Activated CD4-positive, alpha-beta memory T cell treated with anti-CD3 and anti-CD28 coated beads, Interleukin-2, amount 10 ng/mL, durations not matched to agents 7 days and 5 days (primary cell): ENCODE data around the gene MELTF. TPM values are rescaled to one million over a fixed set of nuclear protein-coding genes. Genes with fewer than 3 reads are reported as not detected.

Source experiments
- CTCF ChIA-PET: fragments of 350-600 bp; sonication (Branson Sonifier 250); formaldehyde crosslinking; loops from one replicate; lab custom pipeline; 2021; ENCODE audit warnings: antibody characterized with exemption, inconsistent platforms; lab: Charles Lee
- POLR2A ChIA-PET: fragments of 350-600 bp; sonication (Branson Sonifier 250); formaldehyde crosslinking; loops from one replicate; lab custom pipeline; 2021; ENCODE audit warnings: antibody characterized with exemption; lab: Charles Lee
- DNase-seq: peaks from one replicate; pipeline ENCODE4 v3.0.0-alpha.2; 2020
- H3K27ac Mint-ChIP-seq: one replicate; pipeline ENCODE4 v1.8.0; 2021; ENCODE audit warnings: mild to moderate bottlenecking, mixed read lengths
- H3K27me3 Mint-ChIP-seq: one replicate; pipeline ENCODE4 v1.8.0; 2021; ENCODE audit warnings: mixed read lengths
- H3K36me3 Mint-ChIP-seq: one replicate; pipeline ENCODE4 v1.8.0; 2021; ENCODE audit warnings: low read depth, mixed read lengths
- H3K4me1 Mint-ChIP-seq: one replicate; pipeline ENCODE4 v1.8.0; 2021; ENCODE audit warnings: mixed read lengths
- H3K4me3 Mint-ChIP-seq: one replicate; pipeline ENCODE4 v1.8.0; 2021; ENCODE audit warnings: mild to moderate bottlenecking, mixed read lengths
- H3K9me3 Mint-ChIP-seq: one replicate; pipeline ENCODE4 v1.8.0; 2021; ENCODE audit warnings: mixed read lengths
- total RNA-seq, 2 experiments: library from RNA; stranded (reverse); gene quantifications; one replicate each; pipeline ENCODE4 v1.2.3, GENCODE V29; 2021

The MELTF gene
- total RNA-seq, 2 experiments from 2014 or later, result 5.1 to 6.1 TPM

DNA sequence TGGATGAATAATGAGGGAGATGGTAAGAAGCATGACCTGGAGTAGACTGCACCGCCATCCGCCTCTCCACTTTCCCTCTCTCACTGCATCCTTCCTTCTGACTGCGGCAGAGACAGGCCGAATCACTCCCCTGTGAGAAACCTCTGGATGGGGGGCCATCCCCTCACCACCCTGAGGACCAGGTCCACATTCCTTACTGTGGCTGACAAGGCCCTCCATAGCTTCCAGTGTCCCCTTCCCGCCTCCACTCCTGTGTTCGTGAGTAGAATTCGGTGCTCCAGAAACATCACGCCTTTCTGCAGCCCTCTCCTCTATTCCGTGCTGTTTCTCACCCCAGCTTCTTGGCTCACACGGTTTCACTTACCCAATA lies 63.8 kb downstream of the MELTF start:
- Mint-ChIP-seq H3K27ac (no peak overlapping the region), H3K36me3 (peaks cover 12% of the 10 kb centered on the region), H3K9me3 (no peaks in the 10 kb centered on the region), H3K4me3 (no peak overlapping the region), H3K27me3 (peaks cover 7% of the 10 kb centered on the region), H3K4me1 (peaks cover 12% of the 10 kb centered on the region)
- ChIA-PET POLR2A (no interaction called here), CTCF (no interaction called here)
- no peak for DNase-seq

DNA sequence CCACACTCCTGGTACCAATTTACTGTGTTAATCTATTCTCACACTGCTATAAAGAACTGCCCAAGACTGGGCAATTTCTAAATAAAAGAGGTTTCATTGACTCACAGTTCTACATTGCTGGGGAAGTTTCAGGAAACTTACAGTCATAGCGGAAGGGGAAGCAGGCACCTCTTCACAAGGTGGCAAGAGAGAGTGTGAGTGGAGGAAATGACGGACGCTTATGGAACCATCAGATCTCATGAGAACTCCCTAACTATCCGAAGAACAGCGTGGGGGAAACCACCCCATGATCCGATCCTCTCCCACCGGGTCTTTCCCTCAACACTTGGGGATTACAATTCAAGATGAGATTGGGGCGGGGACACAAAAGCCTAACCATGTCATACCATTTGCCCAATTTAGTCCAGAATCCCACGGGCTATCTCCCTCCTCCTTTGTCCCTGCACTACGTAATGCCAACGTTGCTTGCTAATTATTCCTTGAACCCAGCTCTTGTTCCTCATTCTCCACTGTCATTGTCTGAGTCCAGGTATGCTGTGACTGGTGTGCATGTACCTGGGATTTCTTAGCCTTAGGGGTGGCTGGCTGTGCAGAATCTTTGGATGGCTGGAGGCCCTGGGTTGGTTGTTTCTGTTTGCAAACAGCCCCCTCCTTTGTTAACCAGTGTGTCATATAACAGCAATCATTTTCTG lies 64.4 kb downstream of the MELTF start:
- Mint-ChIP-seq H3K27me3 (peaks cover 2% of the 10 kb centered on the region), H3K4me3 (no peak overlapping the region), H3K4me1 (peaks cover 9% of the 10 kb centered on the region), H3K36me3 (peaks cover 12% of the 10 kb centered on the region), H3K9me3 (no peaks in the 10 kb centered on the region), H3K27ac (no peak overlapping the region)
- CTCF ChIA-PET, result no interaction called here
- no peak for DNase-seq
- POLR2A ChIA-PET, result no interaction called here

- H3K27ac Mint-ChIP-seq, result no peak overlapping the region
- no peak overlapping the region for H3K4me3 Mint-ChIP-seq
- peaks cover 3% of the 10 kb centered on the region for H3K27me3 Mint-ChIP-seq
- ChIA-PET POLR2A (interaction anchor here (0.6 to 1.3 kb wide), 2 partner anchors 9 to 22 kb away, joined by 3 to 6 read pairs; partner anchors contain the start of gene NCBP2), CTCF (interaction anchor here (0.6 to 1.6 kb wide), 3 partner anchors 22 to 389 kb away, joined by 3 to 4 read pairs (median 4); no protein-coding TSS in a partner anchor)
- DNase-seq, result no peak
- peaks cover 12% of the 10 kb centered on the region for H3K36me3 Mint-ChIP-seq
- no peaks in the 10 kb centered on the region for H3K9me3 Mint-ChIP-seq
- H3K4me1 Mint-ChIP-seq, result peaks cover 8% of the 10 kb centered on the region
Observed at GRCh38 chr3:196963631-196963953, 66.0 kb downstream of the MELTF start.

DNA sequence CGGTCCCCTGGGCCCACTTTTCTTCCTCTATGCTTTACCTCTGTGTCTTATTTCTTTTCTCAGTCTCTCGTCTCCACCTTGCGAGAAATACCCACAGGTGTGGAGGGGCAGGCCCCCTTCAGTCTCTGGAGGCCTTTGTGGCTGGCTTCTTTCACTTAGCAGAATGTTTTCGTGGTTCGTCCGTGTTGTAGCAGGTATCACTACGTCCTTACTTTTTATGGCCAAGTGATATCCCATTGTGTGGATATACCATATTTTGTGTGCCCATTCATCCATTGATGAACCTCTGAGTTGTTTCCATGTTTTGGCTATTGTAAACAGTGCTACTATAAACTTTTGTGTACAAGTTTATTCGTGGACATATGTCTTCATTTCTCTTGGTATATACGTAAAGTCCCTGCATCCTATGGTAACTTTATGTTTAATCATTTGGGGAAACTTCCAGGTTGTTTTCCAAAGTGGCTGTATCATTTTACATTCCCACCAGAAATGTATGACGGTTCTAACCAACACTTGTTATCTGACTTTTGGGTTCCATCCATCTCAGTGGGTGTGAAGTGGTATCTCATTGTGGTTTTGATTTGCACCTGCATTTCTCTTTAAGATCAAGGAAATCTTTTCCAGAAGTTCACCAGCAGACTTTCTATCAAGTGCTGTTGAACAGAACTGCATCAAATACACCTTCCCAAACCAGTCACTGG lies 66.5 kb downstream of the MELTF start:
- H3K27me3 Mint-ChIP-seq, result peaks cover 3% of the 10 kb centered on the region
- H3K36me3 Mint-ChIP-seq, result peaks cover 12% of the 10 kb centered on the region
- CTCF ChIA-PET, result interaction anchor here (0.6 to 1.6 kb wide), 2 partner anchors 22 to 154 kb away, joined by 4 read pairs; no protein-coding TSS in a partner anchor
- no peaks in the 10 kb centered on the region for H3K9me3 Mint-ChIP-seq
- POLR2A ChIA-PET, result interaction anchor here (0.6 to 1.3 kb wide), 2 partner anchors 9 to 21 kb away, joined by 3 to 6 read pairs; partner anchors contain the start of gene NCBP2
- H3K27ac Mint-ChIP-seq, result no peak overlapping the region
- peaks cover 6% of the 10 kb centered on the region for H3K4me1 Mint-ChIP-seq
- DNase-seq, result no peak
- H3K4me3 Mint-ChIP-seq, result no peak overlapping the region

- no peak for DNase-seq
- ChIA-PET CTCF (no interaction called here), POLR2A (no interaction called here)
- Mint-ChIP-seq H3K4me3 (no peak overlapping the region), H3K27ac (no peak overlapping the region), H3K27me3 (peaks cover 3% of the 10 kb centered on the region), H3K9me3 (no peaks in the 10 kb centered on the region), H3K4me1 (no peaks in the 10 kb centered on the region), H3K36me3 (peaks cover 12% of the 10 kb centered on the region)
Observed at GRCh38 chr3:196962108-196962929, 67.3 kb downstream of the MELTF start.

DNA sequence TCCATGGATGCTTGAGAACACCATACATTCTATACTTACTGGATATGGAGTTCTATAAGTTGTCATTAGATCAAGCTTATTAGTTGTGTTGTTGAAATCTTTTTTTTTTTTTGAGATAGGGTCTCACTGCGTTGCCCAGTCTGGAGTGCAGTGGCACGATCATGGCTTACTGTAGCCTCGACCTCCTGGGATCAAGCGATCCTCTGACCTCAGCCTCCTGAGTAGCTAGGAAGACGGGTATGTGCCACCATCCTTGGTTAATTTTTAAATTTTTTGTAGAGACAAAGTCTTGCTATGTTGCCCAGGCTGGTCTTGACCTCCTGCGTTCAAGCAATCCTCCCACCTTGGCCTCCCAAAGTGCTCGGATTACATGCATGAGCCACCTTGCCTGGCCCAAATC lies 74.8 kb downstream of the MELTF start:
- H3K27ac Mint-ChIP-seq, result no peak overlapping the region
- H3K9me3 Mint-ChIP-seq, result no peaks in the 10 kb centered on the region
- no peak for DNase-seq
- CTCF ChIA-PET, result no interaction called here
- POLR2A ChIA-PET, result interaction anchor here (0.6 kb wide), 1 partner anchor 9 kb away, joined by 3 read pairs; no protein-coding TSS in a partner anchor
- H3K27me3 Mint-ChIP-seq, result peaks cover 8% of the 10 kb centered on the region
- H3K4me3 Mint-ChIP-seq, result no peak overlapping the region
- H3K36me3 Mint-ChIP-seq, result no peaks in the 10 kb centered on the region
- H3K4me1 Mint-ChIP-seq, result no peaks in the 10 kb centered on the region

Other genes starting within 250 kb of the MELTF start
- gene SENP5, start 161.9 kb downstream of the MELTF start, total RNA-seq, result 10 to 100 TPM; 37.9 to 42.3 TPM
- 10 to 100 TPM; 54.6 to 55.6 TPM for gene NCBP2, start 87.3 kb downstream of the MELTF start, total RNA-seq
- 1 to 10 TPM; 1.7 to 1.8 TPM for gene PIGZ, start 61.0 kb downstream of the MELTF start, total RNA-seq